ENCODE measurements around the gene ITPR1. TPM values are rescaled to one million over a fixed set of nuclear protein-coding genes. Genes with fewer than 3 reads are reported as not detected.

The ITPR1 gene
- total and polyA plus RNA-seq, 2 experiments from 2014 or later: 6.8 to 21.0 TPM

GRCh38 chr3:4709341-4709740 is 216.2 kb downstream of the ITPR1 start:
- Histone ChIP-seq H3K36me3 (ENCODE audit: insufficient read depth) (no peaks in the 10 kb centered on the region), H3K9me2 (ENCODE audit: insufficient read depth) (no peaks in the 10 kb centered on the region), H3K79me2 (replicated peaks; ENCODE audit: insufficient read depth) (no peaks in the 10 kb centered on the region), H3F3A (replicated peaks; ENCODE audit: low read depth) (no peaks in the 10 kb centered on the region), H3K4me1 (ENCODE audit: insufficient read depth) (peaks cover 40% of the 10 kb centered on the region), H3K4me3 (no peak overlapping the region), H2AFZ (no peak overlapping the region), H4K20me1 (replicated peaks; ENCODE audit: insufficient read depth) (no peaks in the 10 kb centered on the region), H3K27ac (ENCODE audit: low read depth) (no peak overlapping the region), H3K4me2 (peak overlapping the region; percentile 40; the same call in 1 of the 2 replicates), H3K27me3 (ENCODE audit: insufficient read depth) (no peaks in the 10 kb centered on the region)
- ATAC-seq: no peak
- no peak overlapping the region for H3K4me3 Mint-ChIP-seq
- H3K36me3 Mint-ChIP-seq (ENCODE audit: low read depth): peaks cover 3% of the 10 kb centered on the region; the same call in 2 of the 3 replicates
- no peaks in the 10 kb centered on the region; the same call in 2 of the 3 replicates for H3K9me3 Mint-ChIP-seq
- no peaks in the 10 kb centered on the region for H3K27me3 Mint-ChIP-seq (ENCODE audit: insufficient read depth, low read depth, poor library complexity)
- no peak overlapping the region for H3K27ac Mint-ChIP-seq
- peaks cover 51% of the 10 kb centered on the region for H3K4me1 Mint-ChIP-seq
- TF ChIP-seq ZNF331 (CRISPR knock-in tag; IDR thresholded peaks at IDR 0.05; ENCODE audit: low read depth) (no peak), STAT1 (IDR thresholded peaks at IDR 0.05; ENCODE audit: unreplicated experiment) (no peak), EZH2phosphoT487 (IDR thresholded peaks at IDR 0.05; ENCODE audit: unreplicated experiment) (no peak), ZNF462 (CRISPR knock-in tag; IDR thresholded peaks at IDR 0.05) (no peak), ZNF114 (CRISPR knock-in tag; IDR thresholded peaks at IDR 0.05) (no peak), JUNB (IDR thresholded peaks at IDR 0.05; ENCODE audit: unreplicated experiment) (no peak), EZH2 (IDR thresholded peaks at IDR 0.05; ENCODE audit: low read depth, unreplicated experiment) (no peak), NANOG (IDR thresholded peaks at IDR 0.05; ENCODE audit: borderline replicate concordance) (no peak), REST (IDR thresholded peaks at IDR 0.05; ENCODE audit: unreplicated experiment) (no peak), POLR2AphosphoS5 (IDR thresholded peaks at IDR 0.05; ENCODE audit: low read depth) (no peak), CTCF (conservative IDR thresholded peaks at IDR 0.05; ENCODE audit: low read depth in 2 of 2) (no peak), CREB1 (CRISPR knock-in tag; IDR thresholded peaks at IDR 0.05; ENCODE audit: low read depth) (no peak), ETS1 (IDR thresholded peaks at IDR 0.05) (no peak)
- no peak for DNase-seq (ENCODE audit: low spot score)

Measured in GM23338 (cell line).